Measurements from ENCODE around the gene FARS2.

- TF ChIP-seq CTCF (conservative IDR thresholded peaks at IDR 0.05 in 1 of 2, IDR thresholded peaks at IDR 0.05 in 1 of 2; ENCODE audit: low read depth in 1 of 2, low read length in 2 of 2), result no peak
- TF ChIP-seq EZH2 (IDR thresholded peaks at IDR 0.05; ENCODE audit: low read length, missing control alignments), result no peak
Measured at GRCh38 chr6:5729080-5729434, 467.7 kb downstream of the FARS2 start.

Measured in fibroblast of lung (primary cell).